Activated CD4-positive, alpha-beta memory T cell treated with anti-CD3 and anti-CD28 coated beads, Interleukin-2, amount 10 ng/mL, durations not matched to agents 7 days and 5 days (primary cell): ENCODE measurements around the gene WDFY2. TPM values are rescaled to one million over a fixed set of nuclear protein-coding genes. Genes with fewer than 3 reads are reported as not detected.

Experiments
- CTCF ChIA-PET: fragments of 350-600 bp; sonication (Branson Sonifier 250); formaldehyde crosslinking; loops from one replicate; lab custom pipeline; 2021; ENCODE audit warnings: antibody characterized with exemption, inconsistent platforms; lab: Charles Lee
- POLR2A ChIA-PET: fragments of 350-600 bp; sonication (Branson Sonifier 250); formaldehyde crosslinking; loops from one replicate; lab custom pipeline; 2021; ENCODE audit warnings: antibody characterized with exemption; lab: Charles Lee
- DNase-seq: peaks from one replicate; pipeline ENCODE4 v3.0.0-alpha.2; 2020
- H3K27ac Mint-ChIP-seq: one replicate; pipeline ENCODE4 v1.8.0; 2021; ENCODE audit warnings: mild to moderate bottlenecking, mixed read lengths
- H3K27me3 Mint-ChIP-seq: one replicate; pipeline ENCODE4 v1.8.0; 2021; ENCODE audit warnings: mixed read lengths
- H3K36me3 Mint-ChIP-seq: one replicate; pipeline ENCODE4 v1.8.0; 2021; ENCODE audit warnings: low read depth, mixed read lengths
- H3K4me1 Mint-ChIP-seq: one replicate; pipeline ENCODE4 v1.8.0; 2021; ENCODE audit warnings: mixed read lengths
- H3K4me3 Mint-ChIP-seq: one replicate; pipeline ENCODE4 v1.8.0; 2021; ENCODE audit warnings: mild to moderate bottlenecking, mixed read lengths
- H3K9me3 Mint-ChIP-seq: one replicate; pipeline ENCODE4 v1.8.0; 2021; ENCODE audit warnings: mixed read lengths
- total RNA-seq, 2 experiments: library from RNA; stranded (reverse); gene quantifications; one replicate each; pipeline ENCODE4 v1.2.3, GENCODE V29; 2021

The WDFY2 gene
- total RNA-seq, 2 experiments from 2014 or later = 12.2 to 14.1 TPM

- Mint-ChIP-seq H3K27ac (no peak overlapping the region), H3K9me3 (no peaks in the 10 kb centered on the region), H3K4me3 (no peak overlapping the region), H3K4me1 (no peaks in the 10 kb centered on the region), H3K27me3 (no peaks in the 10 kb centered on the region), H3K36me3 (no peaks in the 10 kb centered on the region)
- CTCF ChIA-PET = no interaction called here
- POLR2A ChIA-PET = no interaction called here
- no peak for DNase-seq
These were observed 188.5 kb downstream of the WDFY2 start for GRCh38 chr13:51772781-51773180.

GRCh38 chr13:51773515-51773914 is 189.3 kb downstream of the WDFY2 start:
- POLR2A ChIA-PET = no interaction called here
- no peaks in the 10 kb centered on the region for H3K9me3 Mint-ChIP-seq
- no peaks in the 10 kb centered on the region for H3K36me3 Mint-ChIP-seq
- H3K4me3 Mint-ChIP-seq = no peak overlapping the region
- no peaks in the 10 kb centered on the region for H3K4me1 Mint-ChIP-seq
- DNase-seq = no peak
- CTCF ChIA-PET = no interaction called here
- H3K27me3 Mint-ChIP-seq = no peaks in the 10 kb centered on the region
- H3K27ac Mint-ChIP-seq = no peak overlapping the region

DNA sequence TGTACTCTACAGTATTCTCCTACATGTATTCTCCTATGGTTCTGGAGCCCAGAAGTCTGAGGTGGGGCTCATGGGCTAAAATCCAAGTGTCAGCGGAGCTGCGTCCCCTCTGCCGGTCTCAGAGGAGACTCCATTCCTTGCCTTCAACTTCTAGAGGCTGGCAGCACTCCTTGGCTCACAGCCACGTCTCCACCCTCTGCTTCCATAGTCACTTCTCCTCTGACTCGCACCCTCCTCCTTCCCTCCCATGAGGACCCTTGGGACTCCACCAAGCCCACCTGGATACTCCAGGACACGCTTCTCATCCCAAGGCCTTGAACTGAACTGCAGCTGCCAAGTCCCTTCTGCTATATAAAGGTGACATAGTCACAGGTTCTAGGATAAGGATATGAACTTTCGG is 191.9 kb downstream of the WDFY2 start:
- CTCF ChIA-PET = no interaction called here
- Mint-ChIP-seq H3K4me3 (no peak overlapping the region), H3K4me1 (no peaks in the 10 kb centered on the region), H3K9me3 (no peaks in the 10 kb centered on the region), H3K27ac (no peak overlapping the region), H3K27me3 (no peaks in the 10 kb centered on the region), H3K36me3 (no peaks in the 10 kb centered on the region)
- POLR2A ChIA-PET = no interaction called here
- no peak for DNase-seq

DNA sequence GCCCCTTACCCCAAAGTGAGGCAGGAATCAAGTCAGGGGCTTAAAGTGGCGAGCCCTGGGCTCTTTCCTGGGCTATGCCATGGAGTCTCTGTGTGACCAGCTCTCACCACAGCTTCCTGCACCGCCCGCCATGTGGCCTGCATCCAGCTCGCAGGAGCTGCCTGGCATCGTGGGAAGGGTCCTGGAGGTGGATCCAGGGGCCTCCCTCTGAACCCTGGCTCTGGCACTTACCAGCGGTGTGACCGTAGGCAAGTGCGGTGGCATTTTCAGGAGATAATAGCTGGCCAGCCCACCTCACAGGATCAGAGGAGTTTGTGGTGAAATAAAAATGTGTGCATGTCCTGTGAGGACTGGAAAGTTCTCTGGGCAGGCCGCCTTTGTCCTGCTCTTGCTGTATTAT is 193.7 kb downstream of the WDFY2 start:
- Mint-ChIP-seq H3K4me1 (no peaks in the 10 kb centered on the region), H3K27ac (no peak overlapping the region), H3K4me3 (no peak overlapping the region), H3K27me3 (no peaks in the 10 kb centered on the region), H3K9me3 (no peaks in the 10 kb centered on the region), H3K36me3 (no peaks in the 10 kb centered on the region)
- POLR2A ChIA-PET = no interaction called here
- DNase-seq = no peak
- CTCF ChIA-PET = no interaction called here

GRCh38 chr13:51778392-51778791 is 194.1 kb downstream of the WDFY2 start:
- Mint-ChIP-seq H3K4me1 (no peaks in the 10 kb centered on the region), H3K36me3 (no peaks in the 10 kb centered on the region), H3K27me3 (no peaks in the 10 kb centered on the region), H3K9me3 (no peaks in the 10 kb centered on the region), H3K27ac (no peak overlapping the region), H3K4me3 (no peak overlapping the region)
- no peak for DNase-seq
- POLR2A ChIA-PET = no interaction called here
- CTCF ChIA-PET = no interaction called here

GRCh38 chr13:51780099-51780498 is 195.8 kb downstream of the WDFY2 start:
- DNase-seq = no peak
- Mint-ChIP-seq H3K27me3 (no peaks in the 10 kb centered on the region), H3K9me3 (no peaks in the 10 kb centered on the region), H3K4me3 (no peak overlapping the region), H3K27ac (no peak overlapping the region), H3K4me1 (no peaks in the 10 kb centered on the region), H3K36me3 (no peaks in the 10 kb centered on the region)
- POLR2A ChIA-PET = no interaction called here
- CTCF ChIA-PET = no interaction called here

- no peak for DNase-seq
- POLR2A ChIA-PET = no interaction called here
- Mint-ChIP-seq H3K36me3 (no peaks in the 10 kb centered on the region), H3K4me3 (no peak overlapping the region), H3K4me1 (peaks cover 11% of the 10 kb centered on the region), H3K27ac (no peak overlapping the region), H3K27me3 (no peaks in the 10 kb centered on the region), H3K9me3 (no peaks in the 10 kb centered on the region)
- CTCF ChIA-PET = interaction anchor here (0.7 to 1.2 kb wide), 2 partner anchors 16 to 327 kb away, joined by 4 to 5 read pairs; no protein-coding TSS in a partner anchor
These were observed 197.2 kb downstream of the WDFY2 start for GRCh38 chr13:51781246-51782022.

DNA sequence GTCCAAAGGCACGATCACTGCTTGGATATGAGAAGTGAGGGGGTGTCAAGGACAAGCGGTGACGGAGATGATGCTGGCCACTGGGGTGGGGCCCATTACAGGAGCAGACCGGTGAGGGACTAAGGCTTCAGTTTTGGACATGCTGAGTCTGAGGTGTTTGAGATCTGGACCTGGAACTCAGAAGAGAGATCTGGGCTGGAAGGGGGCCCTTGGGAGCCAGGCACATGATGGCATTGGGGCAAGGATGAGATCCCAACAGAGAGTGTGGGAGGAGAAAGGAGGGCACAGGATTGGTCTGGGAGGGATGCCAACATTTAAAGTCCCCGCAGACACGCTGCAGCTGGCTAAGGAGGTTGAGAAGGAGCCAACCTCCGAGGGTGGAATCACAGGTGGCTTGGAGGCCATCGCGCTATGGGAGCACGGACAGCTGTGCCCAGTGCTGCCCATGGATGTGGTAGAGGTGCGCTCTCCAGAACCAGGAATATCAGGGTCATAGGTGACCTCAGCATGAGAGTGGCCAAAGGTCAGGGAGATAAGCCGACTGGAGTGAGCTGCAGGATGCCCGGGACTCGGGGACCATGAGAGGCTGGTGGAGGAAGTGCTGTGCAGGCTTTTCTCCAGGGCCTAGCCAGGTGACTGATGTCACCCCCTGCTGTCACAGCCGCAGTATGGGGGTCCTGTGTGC is 197.9 kb downstream of the WDFY2 start:
- Mint-ChIP-seq H3K36me3 (no peaks in the 10 kb centered on the region), H3K9me3 (no peaks in the 10 kb centered on the region), H3K27me3 (no peaks in the 10 kb centered on the region), H3K4me3 (no peak overlapping the region), H3K4me1 (peaks cover 14% of the 10 kb centered on the region), H3K27ac (no peak overlapping the region)
- ChIA-PET CTCF (interaction anchor here (1.2 kb wide), 1 partner anchor 15 kb away, joined by 4 read pairs; no protein-coding TSS in a partner anchor), POLR2A (no interaction called here)
- no peak for DNase-seq

GRCh38 chr13:51783428-51784094 is 199.3 kb downstream of the WDFY2 start:
- H3K9me3 Mint-ChIP-seq = no peaks in the 10 kb centered on the region
- ChIA-PET POLR2A (interaction anchor here (1.5 kb wide), 1 partner anchor 20 kb away, joined by 3 read pairs; no protein-coding TSS in a partner anchor), CTCF (no interaction called here)
- H3K27me3 Mint-ChIP-seq = no peaks in the 10 kb centered on the region
- H3K4me1 Mint-ChIP-seq = peaks cover 15% of the 10 kb centered on the region
- H3K4me3 Mint-ChIP-seq = no peak overlapping the region
- DNase-seq = no peak
- no peak overlapping the region for H3K27ac Mint-ChIP-seq
- H3K36me3 Mint-ChIP-seq = no peaks in the 10 kb centered on the region

GRCh38 chr13:51784097-51784496 is 199.8 kb downstream of the WDFY2 start:
- CTCF ChIA-PET = no interaction called here
- Mint-ChIP-seq H3K4me3 (no peak overlapping the region), H3K27ac (no peak overlapping the region), H3K36me3 (no peaks in the 10 kb centered on the region), H3K27me3 (no peaks in the 10 kb centered on the region), H3K9me3 (no peaks in the 10 kb centered on the region), H3K4me1 (peaks cover 15% of the 10 kb centered on the region)
- POLR2A ChIA-PET = interaction anchor here (1.5 kb wide), 1 partner anchor 19 kb away, joined by 3 read pairs; no protein-coding TSS in a partner anchor
- DNase-seq = no peak

- Mint-ChIP-seq H3K9me3 (no peaks in the 10 kb centered on the region), H3K4me1 (peaks cover 15% of the 10 kb centered on the region), H3K36me3 (no peaks in the 10 kb centered on the region), H3K27ac (no peak overlapping the region), H3K27me3 (no peaks in the 10 kb centered on the region), H3K4me3 (no peak overlapping the region)
- POLR2A ChIA-PET = no interaction called here
- no peak for DNase-seq
- CTCF ChIA-PET = interaction anchor here (0.6 to 3.6 kb wide), 4 partner anchors 12 to 499 kb away, joined by 3 to 10 read pairs (median 4); no protein-coding TSS in a partner anchor
These were observed 201.6 kb downstream of the WDFY2 start for GRCh38 chr13:51785712-51786424.

DNA sequence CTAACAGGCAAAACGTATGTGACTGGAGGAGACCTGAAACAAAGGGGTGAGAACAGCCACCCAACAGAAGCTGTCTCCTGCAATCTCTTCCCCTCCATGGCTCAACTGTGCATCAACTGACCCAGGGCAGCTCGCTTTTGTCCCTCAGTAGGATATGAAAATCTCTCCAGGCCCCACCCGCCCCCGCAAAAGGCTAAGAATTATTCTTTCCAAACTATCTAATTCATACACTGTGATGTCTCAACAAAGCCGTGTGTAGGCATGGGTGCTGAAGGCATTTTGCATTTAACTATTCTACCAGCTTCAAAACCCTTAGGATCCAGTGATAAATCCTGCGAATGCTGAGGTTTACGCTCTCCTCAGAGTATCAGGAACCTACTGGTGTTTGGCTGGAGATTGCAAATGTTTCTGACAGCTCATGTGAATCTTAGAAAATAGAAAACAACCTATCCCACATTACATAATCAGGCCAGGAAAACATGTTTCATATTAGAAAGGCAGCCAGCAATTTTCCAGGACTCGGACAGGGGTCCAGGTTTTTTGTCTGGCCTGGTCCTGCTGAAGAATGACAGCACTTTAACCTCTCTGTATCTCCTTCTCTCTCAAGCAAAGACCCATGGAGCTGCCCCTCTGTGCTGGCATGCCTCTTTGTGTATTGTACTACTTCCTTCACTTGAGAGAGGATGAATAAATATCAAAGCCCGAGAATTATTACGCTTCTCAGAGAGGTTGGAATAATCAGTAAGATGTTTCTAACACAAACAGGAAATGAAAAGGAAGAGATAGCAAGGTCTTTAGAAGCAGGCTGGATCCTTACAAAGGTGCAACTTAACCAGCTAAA is 202.4 kb downstream of the WDFY2 start:
- POLR2A ChIA-PET = interaction anchor here (1.0 kb wide), 1 partner anchor 333 kb away, joined by 3 read pairs; no protein-coding TSS in a partner anchor
- Mint-ChIP-seq H3K36me3 (no peaks in the 10 kb centered on the region), H3K27me3 (no peaks in the 10 kb centered on the region), H3K4me1 (peaks cover 15% of the 10 kb centered on the region), H3K4me3 (no peak overlapping the region), H3K27ac (no peak overlapping the region), H3K9me3 (no peaks in the 10 kb centered on the region)
- CTCF ChIA-PET = interaction anchor here (0.6 to 3.6 kb wide), 3 partner anchors 11 to 500 kb away, joined by 6 to 10 read pairs (median 6); no protein-coding TSS in a partner anchor
- no peak for DNase-seq
